Colonic mucosa (tissue), 4 donors: ENCODE data around the gene F5. TPM values are rescaled to one million over a fixed set of nuclear protein-coding genes. Genes with fewer than 3 reads are reported as not detected.

Experiments used
- DNase-seq: peaks from one replicate; pipeline ENCODE4 v3.0.0-alpha.2; 2020
- H3K27ac ChIP-seq: fragments of 200-600 bp; one replicate; pipeline ENCODE4 v1.8.0; 2021
- H3K27me3 ChIP-seq: fragments of 200-600 bp; one replicate; pipeline ENCODE4 v1.8.0; 2021
- H3K36me3 ChIP-seq: fragments of 200-600 bp; one replicate; pipeline ENCODE4 v1.8.0; 2021
- H3K4me1 ChIP-seq: fragments of 200-600 bp; one replicate; pipeline ENCODE4 v1.8.0; 2021; ENCODE audit warnings: mild to moderate bottlenecking
- H3K4me3 ChIP-seq: fragments of 200-600 bp; one replicate; pipeline ENCODE4 v1.8.0; 2021
- H3K9ac ChIP-seq, 2 donors: one replicate each; pipeline ENCODE4 v1.7.0; 2013; ENCODE audit warnings: control low read depth in 2 of 2, low read depth in 2 of 2, low read length in 2 of 2
- H3K9me3 ChIP-seq: fragments of 200-600 bp; one replicate; pipeline ENCODE4 v1.8.0; 2021
- CTCF ChIP-seq: fragments of 200-600 bp; IDR thresholded peaks from one replicate; pipeline ENCODE4 v1.8.0; 2022; ENCODE audit warnings: antibody characterized with exemption, mild to moderate bottlenecking
- intact Hi-C: fragments of 100-400 bp; cut with DNase I; formaldehyde crosslinking; loops from one replicate; pipeline ENCODE4 v1.14.1; 2022
- total RNA-seq, 2 donors: library from RNA; stranded (reverse); fragmentation: NEBNext Ultra II Directional in 1 of 2; extraction: Animal tissue kit (Norgen Biotek cat#: 25700) in 1 of 2; gene quantifications; one replicate each; pipeline ENCODE4 v1.2.1, GENCODE V29; 2021
- donor health status: healthy.
- donor health status: DM: no; HTN: no; CAD: no.
- donor health status: DM: no; HTN: no; CAD: no.

The F5 gene
- total RNA-seq, 2 donors from 2014 or later, result 0.24 to 0.54 TPM

DNA sequence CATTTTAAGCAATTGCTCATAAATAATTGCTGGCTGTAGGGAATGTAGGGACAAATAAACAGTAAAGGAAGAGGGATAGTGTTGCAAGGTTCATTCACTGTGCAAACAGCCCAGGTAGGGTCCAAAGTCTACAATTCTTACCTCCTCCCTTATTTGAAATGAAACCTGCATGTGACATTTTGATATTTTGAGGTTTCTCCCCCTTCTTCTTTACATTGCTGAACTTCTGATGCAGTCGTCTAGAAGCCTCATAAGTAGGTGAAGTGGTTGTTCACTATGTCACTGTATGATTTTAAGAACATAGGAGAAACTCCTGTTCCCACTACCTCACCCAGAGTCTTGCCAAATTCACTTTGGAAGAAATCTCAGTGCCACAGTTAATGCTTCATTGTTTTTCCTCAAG is 16.1 kb downstream of the F5 start:
- peak; percentile 43 for DNase-seq
- H3K9me3 ChIP-seq, result no peaks in the 10 kb centered on the region
- intact Hi-C loops, result no loop called here
- H3K4me3 ChIP-seq, result no peak overlapping the region
- H3K4me1 ChIP-seq, result no peaks in the 10 kb centered on the region
- H3K27ac ChIP-seq, result no peak overlapping the region
- no peaks in the 10 kb centered on the region for H3K36me3 ChIP-seq
- no peaks in the 10 kb centered on the region for H3K27me3 ChIP-seq
- no peak for TF ChIP-seq CTCF
- no peak overlapping the region for H3K9ac ChIP-seq

- intact Hi-C loops, result no loop called here
- TF ChIP-seq CTCF, result no peak
- H3K27ac ChIP-seq, result no peak overlapping the region
- no peaks in the 10 kb centered on the region for H3K36me3 ChIP-seq
- H3K4me1 ChIP-seq, result no peaks in the 10 kb centered on the region
- no peak overlapping the region for H3K4me3 ChIP-seq
- H3K9me3 ChIP-seq, result no peaks in the 10 kb centered on the region
- DNase-seq, result no peak
- H3K9ac ChIP-seq, result no peak overlapping the region
- H3K27me3 ChIP-seq, result no peaks in the 10 kb centered on the region
Measured at GRCh38 chr1:169568497-169568896, 17.8 kb downstream of the F5 start.

GRCh38 chr1:169565335-169566271 is 20.7 kb downstream of the F5 start:
- Histone ChIP-seq H3K9ac (no peak overlapping the region), H3K4me1 (no peaks in the 10 kb centered on the region), H3K36me3 (no peaks in the 10 kb centered on the region), H3K27ac (no peak overlapping the region), H3K27me3 (no peaks in the 10 kb centered on the region), H3K9me3 (no peaks in the 10 kb centered on the region), H3K4me3 (no peak overlapping the region)
- no peak for DNase-seq
- intact Hi-C loops, result no loop called here
- TF ChIP-seq CTCF, result no peak

- no peak overlapping the region for H3K27ac ChIP-seq
- no peak for TF ChIP-seq CTCF
- no peak for DNase-seq
- no peaks in the 10 kb centered on the region for H3K27me3 ChIP-seq
- no peak overlapping the region for H3K9ac ChIP-seq
- H3K4me3 ChIP-seq, result no peak overlapping the region
- intact Hi-C loops, result no loop called here
- H3K36me3 ChIP-seq, result no peaks in the 10 kb centered on the region
- no peaks in the 10 kb centered on the region for H3K9me3 ChIP-seq
- no peaks in the 10 kb centered on the region for H3K4me1 ChIP-seq
Measured at GRCh38 chr1:169563650-169564049, 22.6 kb downstream of the F5 start.

- intact Hi-C loops, result no loop called here
- TF ChIP-seq CTCF, result no peak
- Histone ChIP-seq H3K4me3 (no peak overlapping the region), H3K4me1 (no peaks in the 10 kb centered on the region), H3K36me3 (no peaks in the 10 kb centered on the region), H3K9me3 (no peaks in the 10 kb centered on the region), H3K9ac (no peak overlapping the region), H3K27me3 (no peaks in the 10 kb centered on the region), H3K27ac (no peak overlapping the region)
- no peak for DNase-seq
Measured at GRCh38 chr1:169563019-169563615, 23.2 kb downstream of the F5 start.
